Stomach (tissue), 4 donors: Measurements from ENCODE around the gene VEPH1.

Experiments used
- POLR2A ChIP-seq, 4 donors: fragments of 450-650 bp; IDR thresholded peaks; one replicate each; pipeline ENCODE4 v1.6.1; 2016; ENCODE audit warnings: antibody characterized with exemption in 4 of 4, control low read depth in 2 of 4, mild to moderate bottlenecking in 1 of 4, moderate library complexity in 1 of 4
- TF ChIP-seq, protein P1 (sequence below), 7 experiments: fragments of 450-650 bp in 4 of 7; fragments of 200-600 bp in 3 of 7; sonication (generic) in 3 of 7; IDR thresholded peaks; one replicate each; pipeline ENCODE4 v1.5.1; 2016 to 2019; ENCODE audit warnings: antibody characterized with exemption in 7 of 7, control low read depth in 2 of 7, mild to moderate bottlenecking in 1 of 7

DNA sequence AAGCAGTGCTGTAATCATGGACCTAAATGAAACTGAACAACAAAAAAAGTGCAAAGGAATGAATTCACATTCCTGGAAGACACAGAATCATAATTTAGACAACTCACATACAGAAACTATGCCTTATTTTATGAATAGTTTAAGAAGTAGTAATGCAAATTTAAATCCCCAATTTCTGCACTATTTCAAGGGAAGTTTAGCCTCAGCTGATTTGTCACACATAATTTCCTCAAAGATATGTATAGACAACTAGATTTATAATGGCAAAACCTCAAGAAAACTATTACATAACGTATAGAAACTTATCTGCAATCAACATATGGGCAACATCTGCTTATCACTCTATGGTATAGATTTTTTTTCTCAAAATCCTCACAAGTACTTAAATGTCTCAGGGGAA, 74.4 kb downstream of the VEPH1 start:
- TF ChIP-seq, protein P1, sequence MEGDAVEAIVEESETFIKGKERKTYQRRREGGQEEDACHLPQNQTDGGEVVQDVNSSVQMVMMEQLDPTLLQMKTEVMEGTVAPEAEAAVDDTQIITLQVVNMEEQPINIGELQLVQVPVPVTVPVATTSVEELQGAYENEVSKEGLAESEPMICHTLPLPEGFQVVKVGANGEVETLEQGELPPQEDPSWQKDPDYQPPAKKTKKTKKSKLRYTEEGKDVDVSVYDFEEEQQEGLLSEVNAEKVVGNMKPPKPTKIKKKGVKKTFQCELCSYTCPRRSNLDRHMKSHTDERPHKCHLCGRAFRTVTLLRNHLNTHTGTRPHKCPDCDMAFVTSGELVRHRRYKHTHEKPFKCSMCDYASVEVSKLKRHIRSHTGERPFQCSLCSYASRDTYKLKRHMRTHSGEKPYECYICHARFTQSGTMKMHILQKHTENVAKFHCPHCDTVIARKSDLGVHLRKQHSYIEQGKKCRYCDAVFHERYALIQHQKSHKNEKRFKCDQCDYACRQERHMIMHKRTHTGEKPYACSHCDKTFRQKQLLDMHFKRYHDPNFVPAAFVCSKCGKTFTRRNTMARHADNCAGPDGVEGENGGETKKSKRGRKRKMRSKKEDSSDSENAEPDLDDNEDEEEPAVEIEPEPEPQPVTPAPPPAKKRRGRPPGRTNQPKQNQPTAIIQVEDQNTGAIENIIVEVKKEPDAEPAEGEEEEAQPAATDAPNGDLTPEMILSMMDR (IDR thresholded peaks at IDR 0.05) = no peak
- no peak for TF ChIP-seq POLR2A (IDR thresholded peaks at IDR 0.05)
